HG02981 (cell line): ENCODE results near the gene CHRND.
"Not testable (repeated sequence)": the region's sequence is repeated elsewhere in the genome, so short reads cannot be mapped to it uniquely, and the experiment has no call there.

Experiments
- ATAC-seq: cut with Tn5 transposase; IDR thresholded peaks from one replicate; pipeline ENCODE4 v1.9.1; 2021; ENCODE audit warnings: mild to moderate bottlenecking, moderate library complexity; ENCODE audit not compliant: unreplicated experiment

The CHRND gene

GRCh38 chr2:232524771-232525170, 1.2 kb upstream of the CHRND start:
- ATAC-seq: no peak

GRCh38 chr2:232525199-232525598, 761 bp upstream of the CHRND start:
- no peak for ATAC-seq

- ATAC-seq: no peak
These were observed 497 bp downstream of the CHRND start for GRCh38 chr2:232526372-232526941.

- no peak for ATAC-seq
These were observed 2.0 kb downstream of the CHRND start for GRCh38 chr2:232527905-232528470.

GRCh38 chr2:232528746-232529460, 2.9 kb downstream of the CHRND start:
- no peak for ATAC-seq

GRCh38 chr2:232529806-232530547, 4.0 kb downstream of the CHRND start:
- ATAC-seq: no peak

- no peak for ATAC-seq
These were observed 4.8 kb downstream of the CHRND start for GRCh38 chr2:232530626-232531260.

- ATAC-seq: no peak
These were observed 6.5 kb downstream of the CHRND start for GRCh38 chr2:232532419-232532818.

- ATAC-seq: not testable (repeated sequence)
These were observed 6.9 kb downstream of the CHRND start for GRCh38 chr2:232532821-232533220.

- no peak for ATAC-seq
These were observed 8.2 kb downstream of the CHRND start for GRCh38 chr2:232533944-232534710.

GRCh38 chr2:232534940-232535651, 9.1 kb downstream of the CHRND start:
- ATAC-seq: no peak

- no peak for ATAC-seq
These were observed 10.0 kb downstream of the CHRND start for GRCh38 chr2:232535761-232536530.

GRCh38 chr2:232537079-232537478, 11.1 kb downstream of the CHRND start:
- ATAC-seq: no peak

GRCh38 chr2:232537499-232537898, 11.5 kb downstream of the CHRND start:
- ATAC-seq: no peak

- ATAC-seq: no peak
These were observed 12.7 kb downstream of the CHRND start for GRCh38 chr2:232538671-232539070.

GRCh38 chr2:232539298-232540231, 13.6 kb downstream of the CHRND start, which contains the start of gene CHRNG:
TSS of gene CHRNG (plus strand) at chr2:232539692. CDS start at chr2:232539748, 56 bp downstream.
- no peak for ATAC-seq

- ATAC-seq: no peak
These were observed 14.6 kb downstream of the CHRND start for GRCh38 chr2:232540441-232541041.
